GM12878 (cell line): ENCODE measurements around the gene ID4. TPM values are rescaled to one million over a fixed set of nuclear protein-coding genes. Genes with fewer than 3 reads are reported as not detected.

Source experiments
- ATAC-seq: fragments of 200-7000 bp; cut with Tn5 transposase; 3 replicates; pipeline ENCODE4 v1.9.1; 2020; ENCODE audit warnings: mild to moderate bottlenecking, moderate library complexity
- BruUV-seq: library from RNA; stranded (reverse); fragments of 400-500 nt; replicated peaks from 2 replicates; lab custom pipeline; 2021; lab: Mats Ljungman, UMichigan
- CTCF ChIA-PET: fragments of 300-600 bp; sonication (Branson Sonifier 250); formaldehyde crosslinking; extraction: SDS; loops from one replicate; lab custom pipeline; 2021; ENCODE audit warnings: inconsistent platforms; lab: Yijun Ruan, JAX
- POLR2A ChIA-PET: fragments of 350-600 bp; formaldehyde crosslinking; extraction: SDS; loops from one replicate; lab custom pipeline; 2021; ENCODE audit warnings: inconsistent platforms; lab: Charles Lee
- RAD21 ChIA-PET: fragments of 300-600 bp; sonication (Branson Sonifier 250); formaldehyde crosslinking; loops from one replicate; lab custom pipeline; 2023; ENCODE audit warnings: antibody characterized with exemption; ENCODE audit not compliant: unreplicated experiment; lab: Charles Lee
- SMC1A ChIA-PET: fragments of 300-600 bp; sonication (Branson Sonifier 250); formaldehyde crosslinking; loops from one replicate; lab custom pipeline; 2023; ENCODE audit not compliant: unreplicated experiment, uncharacterized antibody; lab: Charles Lee
- DNase-seq: peaks from one replicate; pipeline ENCODE4 v3.0.0-alpha.2; 2011; ENCODE audit warnings: low read depth, low spot score
- FAIRE-seq: peaks from 3 replicates; lab custom pipeline; 2011; peaks lifted over from hg19 to GRCh38; lab: Jason Lieb, UNC
- H2AFZ ChIP-seq: 2 replicates; pipeline ENCODE4 v1.6.0; 2011; ENCODE audit warnings: low read depth, low read length, control low read depth; ENCODE audit not compliant: control insufficient read depth
- H3K27ac ChIP-seq: 2 replicates; pipeline ENCODE4 v1.5.1; 2011; ENCODE audit warnings: control low read depth; ENCODE audit not compliant: control insufficient read depth, insufficient read depth
- H3K27me3 ChIP-seq, 2 experiments: replicated peaks in 1 of 2; 2 replicates each; pipeline versions ENCODE4 v1.6.0 to v1.6.1; 2011; ENCODE audit warnings: low read length in 1 of 2; ENCODE audit not compliant: control insufficient read depth in 2 of 2, insufficient read depth in 2 of 2
- H3K36me3 ChIP-seq, 2 experiments: 2 replicates each; pipeline ENCODE4 v1.5.1; 2011; ENCODE audit warnings: low read length in 1 of 2; ENCODE audit not compliant: control insufficient read depth in 2 of 2, insufficient read depth in 2 of 2
- H3K4me1 ChIP-seq: 2 replicates; pipeline ENCODE4 v1.6.1; 2011; ENCODE audit warnings: mild to moderate bottlenecking, low read length, moderate library complexity, mixed read lengths; ENCODE audit not compliant: control insufficient read depth, insufficient read depth
- H3K4me2 ChIP-seq: 2 replicates; pipeline ENCODE4 v1.6.0; 2011; ENCODE audit warnings: control low read depth; ENCODE audit not compliant: control insufficient read depth, insufficient read depth
- H3K4me3 ChIP-seq: fragments of 200-600 bp; sonication (generic); 2 replicates; pipeline ENCODE4 v1.5.1; 2016
- H3K79me2 ChIP-seq: 2 replicates; pipeline ENCODE4 v1.6.0; 2011; ENCODE audit warnings: low read length; ENCODE audit not compliant: control insufficient read depth, insufficient read depth
- H3K9ac ChIP-seq: 2 replicates; pipeline ENCODE4 v1.8.0; 2011; ENCODE audit warnings: low read length, control low read depth, mixed read lengths; ENCODE audit not compliant: control insufficient read depth, insufficient read depth
- H3K9me3 ChIP-seq: replicated peaks from 3 replicates; pipeline ENCODE4 v1.5.1; 2011; ENCODE audit warnings: mild to moderate bottlenecking, low read length; ENCODE audit not compliant: control insufficient read depth, insufficient read depth
- H4K20me1 ChIP-seq: 2 replicates; pipeline ENCODE4 v1.6.0; 2011; ENCODE audit not compliant: control insufficient read depth, insufficient read depth
- MYB ChIP-seq: fragments of 150-350 bp; IDR thresholded peaks from 2 replicates; pipeline ENCODE4 v1.6.1; 2014; ENCODE audit warnings: mild to moderate bottlenecking, low read depth, low read length, borderline replicate concordance
- NFIC ChIP-seq: IDR thresholded peaks from 2 replicates; pipeline ENCODE4 v1.6.1; 2012; ENCODE audit warnings: low read depth, mild to moderate bottlenecking, inconsistent platforms, low read length, moderate library complexity
- ZBTB11 ChIP-seq: fragments of 450-650 bp; formaldehyde crosslinking; IDR thresholded peaks from 2 replicates; pipeline ENCODE4 v1.5.0; 2022; ENCODE audit warnings: mild to moderate bottlenecking, missing genetic modification characterization
- WGBS: methylation state at CpG from one replicate; pipeline ENCODE4 v1.1.6; 2016; ENCODE audit warnings: low lambda C conversion rate; ENCODE audit not compliant: insufficient replicate concordance, insufficient coverage; ENCODE audit errors: missing lambda C conversion rate; 5-methylcytosine and 5-hydroxymethylcytosine counted together
- in situ Hi-C: fragments of 300-500 bp; cut with MboI; formaldehyde crosslinking; loops from 9 replicates; pipeline ENCODE4 v1.14.3; 2018; ENCODE audit warnings: mixed read lengths
- intact Hi-C: fragments of 100-400 bp; cut with micrococcal nuclease; formaldehyde crosslinking; loops from one replicate; pipeline ENCODE4 v1.14.2; 2022; ENCODE audit not compliant: unreplicated experiment
- polyA plus RNA-seq, 11 experiments: library from polyadenylated mRNA; depleted of rRNA in 4 of 11; unstranded in 6 of 11; stranded (reverse) in 5 of 11; fragments of >200 nt; fragmentation: Nextera tagmentation in 4 of 11; fragmentation: Illumina TruSeq in 1 of 11; extraction: Ambion mirVana in 4 of 11; extraction: Trizol in 1 of 11; gene quantifications; 1 replicate in 1 of 11; 2 replicates in 10 of 11; pipeline versions ENCODE4 v1.2.1 to v1.2.3, GENCODE V29; 2011 to 2016; ENCODE audit warnings: inconsistent platforms in 2 of 11, missing spikeins in 2 of 11, low read depth in 1 of 11
- total RNA-seq, 4 experiments: library from RNA; depleted of rRNA in 3 of 4; stranded (reverse); fragments of >200 nt in 3 of 4; fragmentation: Illumina TruSeq in 1 of 4; extraction: Trizol in 1 of 4; gene quantifications; 2 replicates each; pipeline versions ENCODE4 v1.2.1 to v1.2.3, GENCODE V29; 2013 to 2021

ID4 gene
- total and polyA plus RNA-seq, 10 of the 15 experiments (the other 5 are each of a cell fraction or from before 2014, with no cell fraction given), result 0.09 TPM; not detected in 9

- Histone ChIP-seq H3K27me3 (no peaks in the 10 kb centered on the region), H4K20me1 (no peaks in the 10 kb centered on the region), H3K9me3 (no peaks in the 10 kb centered on the region), H3K4me3 (no peak overlapping the region), H3K4me2 (no peak overlapping the region), H3K79me2 (no peaks in the 10 kb centered on the region), H2AFZ (no peak overlapping the region), H3K4me1 (no peaks in the 10 kb centered on the region), H3K27ac (no peak overlapping the region), H3K9ac (no peak overlapping the region), H3K36me3 (no peaks in the 10 kb centered on the region)
- SMC1A ChIA-PET, result no interaction called here
- RAD21 ChIA-PET, result no interaction called here
- POLR2A ChIA-PET, result no interaction called here
- in situ Hi-C loops (no loop called here), intact Hi-C loops (loop anchor here (10.0 kb wide), 1 partner anchor 861 kb away; no protein-coding TSS in a partner anchor)
- CTCF ChIA-PET, result interaction anchor here (1.2 kb wide), 1 partner anchor 403 kb away, joined by 3 read pairs; no protein-coding TSS in a partner anchor
- ATAC-seq (no peak), DNase-seq (no peak), FAIRE-seq (no peak)
- BruUV-seq, result no TSS peak
- 37% methylated on average over 8 of the region's 8 CpGs for WGBS
- TF ChIP-seq NFIC, result no peak
- no peak for TF ChIP-seq ZBTB11 (CRISPR knock-in tag)
Observed at GRCh38 chr6:19855536-19855935, 18.4 kb downstream of the ID4 start.

- BruUV-seq, result no TSS peak
- Histone ChIP-seq H3K4me3 (no peak overlapping the region), H2AFZ (no peak overlapping the region), H3K9me3 (no peaks in the 10 kb centered on the region), H3K27me3 (no peaks in the 10 kb centered on the region), H4K20me1 (no peaks in the 10 kb centered on the region), H3K9ac (no peak overlapping the region)
- ChIA-PET POLR2A (no interaction called here), SMC1A (no interaction called here), CTCF (interaction anchor here (0.6 to 1.2 kb wide), 3 partner anchors 10 to 368 kb away, joined by 3 to 4 read pairs (median 4); no protein-coding TSS in a partner anchor)
- no peak for FAIRE-seq
- no peak for ATAC-seq
- TF ChIP-seq MYB, result no peak
- TF ChIP-seq, all 136 proteins: peak for 0
- Histone ChIP-seq H3K27ac (no peak overlapping the region), H3K36me3 (no peaks in the 10 kb centered on the region), H3K4me1 (no peaks in the 10 kb centered on the region), H3K79me2 (no peaks in the 10 kb centered on the region), H3K4me2 (no peak overlapping the region)
- no peak for DNase-seq
- intact Hi-C loops, result loop anchor here (10.0 kb wide), 1 partner anchor 862 kb away; no protein-coding TSS in a partner anchor
- 29% methylated on average over 3 of the region's 3 CpGs for whole genome bisulfite sequencing
- RAD21 ChIA-PET, result no interaction called here
- in situ Hi-C loops, result no loop called here
Observed at GRCh38 chr6:19857139-19857538, 20.0 kb downstream of the ID4 start.
